GM23248 (cell line): ENCODE results near the gene SPRR5. TPM values are rescaled to one million over a fixed set of nuclear protein-coding genes. Genes with fewer than 3 reads are reported as not detected.

Experiments
- DNase-seq: peaks from one replicate; pipeline ENCODE4 v3.0.0-alpha.2; 2015
- H2AFZ ChIP-seq: fragments of 200-600 bp; sonication (generic); 2 replicates; pipeline ENCODE4 v1.6.1; 2016; ENCODE audit warnings: antibody characterized with exemption
- H3F3A ChIP-seq: fragments of 200-600 bp; sonication (generic); 2 replicates; pipeline ENCODE4 v1.6.1; 2016; ENCODE audit warnings: mild to moderate bottlenecking, antibody characterized with exemption, mixed run types; ENCODE audit not compliant: insufficient read depth
- H3K27ac ChIP-seq: fragments of 200-600 bp; sonication (generic); 2 replicates; pipeline ENCODE4 v1.5.1; 2016; ENCODE audit warnings: mild to moderate bottlenecking
- H3K27me3 ChIP-seq: fragments of 200-600 bp; sonication (generic); replicated peaks from 2 replicates; pipeline ENCODE4 v1.6.1; 2016; ENCODE audit warnings: mild to moderate bottlenecking; ENCODE audit not compliant: insufficient read depth
- H3K36me3 ChIP-seq: fragments of 200-600 bp; sonication (generic); 2 replicates; pipeline ENCODE4 v1.6.1; 2016; ENCODE audit warnings: low read depth, mild to moderate bottlenecking
- H3K4me1 ChIP-seq: fragments of 200-600 bp; sonication (generic); 2 replicates; pipeline ENCODE4 v1.6.1; 2016; ENCODE audit warnings: mild to moderate bottlenecking; ENCODE audit not compliant: insufficient read depth
- H3K4me2 ChIP-seq: fragments of 200-600 bp; sonication (generic); one replicate; pipeline ENCODE4 v1.6.1; 2016; ENCODE audit warnings: mild to moderate bottlenecking; ENCODE audit not compliant: unreplicated experiment
- H3K4me3 ChIP-seq: fragments of 200-600 bp; sonication (generic); 2 replicates; pipeline ENCODE4 v1.5.1; 2016; ENCODE audit warnings: mild to moderate bottlenecking
- H3K79me2 ChIP-seq: fragments of 200-600 bp; sonication (generic); 2 replicates; pipeline ENCODE4 v1.6.1; 2016; ENCODE audit warnings: mild to moderate bottlenecking; ENCODE audit not compliant: insufficient read depth
- H3K9ac ChIP-seq: fragments of 200-600 bp; sonication (generic); 2 replicates; pipeline ENCODE4 v1.6.1; 2016; ENCODE audit warnings: mild to moderate bottlenecking
- H3K9me2 ChIP-seq: fragments of 200-600 bp; sonication (generic); 2 replicates; pipeline ENCODE4 v1.6.1; 2016; ENCODE audit warnings: mixed run types, mild to moderate bottlenecking, moderate library complexity; ENCODE audit not compliant: insufficient read depth
- H3K9me3 ChIP-seq: fragments of 200-600 bp; sonication (generic); one replicate; pipeline ENCODE4 v1.6.1; 2017; ENCODE audit warnings: low read depth
- H4K20me1 ChIP-seq: fragments of 200-600 bp; sonication (generic); 2 replicates; pipeline ENCODE4 v1.6.0; 2016; ENCODE audit not compliant: insufficient read depth
- EZH2 ChIP-seq: fragments of 200-600 bp; sonication (generic); IDR thresholded peaks from 2 replicates; pipeline ENCODE4 v1.6.1; 2018; ENCODE audit warnings: antibody characterized with exemption, mild to moderate bottlenecking; ENCODE audit not compliant: insufficient read depth, poor library complexity, severe bottlenecking
- EZH2phosphoT487 ChIP-seq: fragments of 200-600 bp; sonication (generic); IDR thresholded peaks from 2 replicates; pipeline ENCODE4 v1.6.1; 2018; ENCODE audit warnings: antibody characterized with exemption, moderate library complexity, mild to moderate bottlenecking, low read depth; ENCODE audit not compliant: insufficient read depth
- WGBS, 2 experiments: methylation state at CpG; one replicate each; pipeline ENCODE4 v1.1.6; 2015 to 2017; ENCODE audit warnings: low lambda C conversion rate in 2 of 2, low coverage in 1 of 2; ENCODE audit errors: missing lambda C conversion rate in 2 of 2; 5-methylcytosine and 5-hydroxymethylcytosine counted together
- in situ Hi-C: fragments of 300-500 bp; cut with MboI; formaldehyde crosslinking; loops from 2 replicates; pipeline ENCODE4 v1.15.0; 2020
- polyA plus RNA-seq: library from polyadenylated mRNA; unstranded; fragments of >200 nt; fragmentation: Nextera tagmentation; extraction: Ambion mirVana; gene quantifications from 2 replicates; pipeline ENCODE4 v1.2.1, GENCODE V29; 2016
- total RNA-seq: library from RNA; depleted of rRNA; stranded (reverse); fragments of >200 nt; shearing (Covaris generic); gene quantifications from 2 replicates; pipeline ENCODE4 v1.2.3, GENCODE V29; 2014

Gene SPRR5
- total and polyA plus RNA-seq, 2 experiments from 2014 or later = not detected

GRCh38 chr1:152912471-152912870, 34.5 kb upstream of the SPRR5 start:
- Histone ChIP-seq H3K4me2 (no peak overlapping the region), H3K79me2 (no peaks in the 10 kb centered on the region), H3K4me1 (peaks cover 9% of the 10 kb centered on the region), H3K27ac (no peak overlapping the region), H2AFZ (no peak overlapping the region), H3K9ac (no peak overlapping the region), H3K4me3 (no peak overlapping the region), H3F3A (no peaks in the 10 kb centered on the region), H3K9me3 (no peaks in the 10 kb centered on the region), H3K27me3 (no peaks in the 10 kb centered on the region), H4K20me1 (no peaks in the 10 kb centered on the region), H3K9me2 (no peaks in the 10 kb centered on the region), H3K36me3 (no peaks in the 10 kb centered on the region)
- in situ Hi-C loops = no loop called here
- TF ChIP-seq EZH2phosphoT487 (no peak), EZH2 (no peak)
- WGBS, 2 experiments = 78 to 100% methylated on average over 1 of the region's 1 CpG
- no peak for DNase-seq

DNA sequence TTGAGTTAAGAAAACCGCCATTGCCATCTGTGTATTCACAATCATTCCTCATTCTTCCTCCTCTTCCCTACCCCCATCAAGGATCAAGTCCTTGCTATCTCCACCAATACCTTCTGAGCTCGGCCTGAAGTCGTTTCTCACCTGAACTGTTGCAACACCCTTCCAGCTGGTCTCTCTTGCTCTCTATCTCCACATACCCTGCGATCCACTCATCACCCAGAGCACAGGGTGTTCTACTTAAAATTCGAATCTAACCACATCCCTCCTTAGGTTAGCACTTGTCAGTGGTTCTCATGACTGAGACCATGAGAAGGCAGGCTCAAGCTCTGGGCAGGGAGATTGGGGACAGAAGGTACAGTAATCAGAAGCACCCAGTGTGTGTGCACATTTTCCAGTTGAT, 34.1 kb upstream of the SPRR5 start:
- Histone ChIP-seq H3K4me2 (no peak overlapping the region), H3K9me3 (no peaks in the 10 kb centered on the region), H3K27ac (no peak overlapping the region), H3K79me2 (no peaks in the 10 kb centered on the region), H4K20me1 (no peaks in the 10 kb centered on the region), H3K9me2 (no peaks in the 10 kb centered on the region), H3F3A (no peaks in the 10 kb centered on the region), H3K4me3 (no peak overlapping the region), H2AFZ (no peak overlapping the region), H3K36me3 (no peaks in the 10 kb centered on the region), H3K9ac (no peak overlapping the region), H3K4me1 (peaks cover 5% of the 10 kb centered on the region), H3K27me3 (no peaks in the 10 kb centered on the region)
- WGBS, 2 experiments = 68 to 73% methylated on average over 5 of the region's 5 CpGs
- TF ChIP-seq EZH2phosphoT487 = no peak
- TF ChIP-seq EZH2 = no peak
- no peak for DNase-seq
- in situ Hi-C loops = no loop called here

DNA sequence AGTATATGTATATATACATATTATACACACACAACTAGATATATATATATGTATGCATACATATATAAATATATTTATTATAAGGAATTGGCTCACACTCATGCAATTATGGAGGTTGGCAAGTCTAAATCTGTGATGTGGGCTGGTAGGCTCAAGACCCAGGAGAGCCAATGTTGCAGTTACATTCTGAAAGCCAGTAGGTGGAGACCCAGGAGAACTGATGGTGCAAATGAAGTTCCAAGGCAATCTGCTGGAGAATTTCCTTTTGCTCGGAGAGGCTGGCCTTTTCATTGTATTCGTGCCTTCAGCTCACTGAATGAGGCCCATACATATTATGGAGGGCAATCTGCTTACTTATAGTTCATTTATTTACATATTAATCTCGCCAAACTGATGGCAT, 29.2 kb upstream of the SPRR5 start:
- WGBS, 2 experiments = 17 to 30% methylated on average over 3 of the region's 3 CpGs
- no peak overlapping the region for H3K27ac ChIP-seq
- H3K36me3 ChIP-seq = no peaks in the 10 kb centered on the region
- no peaks in the 10 kb centered on the region for H3K27me3 ChIP-seq
- no peaks in the 10 kb centered on the region for H3K4me1 ChIP-seq
- H3K79me2 ChIP-seq = no peaks in the 10 kb centered on the region
- H3K9me2 ChIP-seq = no peaks in the 10 kb centered on the region
- H3K4me2 ChIP-seq = no peak overlapping the region
- TF ChIP-seq EZH2phosphoT487 = no peak
- no peak for TF ChIP-seq EZH2
- H4K20me1 ChIP-seq = no peaks in the 10 kb centered on the region
- in situ Hi-C loops = no loop called here
- H3K9ac ChIP-seq = no peak overlapping the region
- no peak overlapping the region for H2AFZ ChIP-seq
- no peaks in the 10 kb centered on the region for H3K9me3 ChIP-seq
- no peak overlapping the region for H3K4me3 ChIP-seq
- peak; percentile 20 for DNase-seq
- H3F3A ChIP-seq = no peaks in the 10 kb centered on the region

DNA sequence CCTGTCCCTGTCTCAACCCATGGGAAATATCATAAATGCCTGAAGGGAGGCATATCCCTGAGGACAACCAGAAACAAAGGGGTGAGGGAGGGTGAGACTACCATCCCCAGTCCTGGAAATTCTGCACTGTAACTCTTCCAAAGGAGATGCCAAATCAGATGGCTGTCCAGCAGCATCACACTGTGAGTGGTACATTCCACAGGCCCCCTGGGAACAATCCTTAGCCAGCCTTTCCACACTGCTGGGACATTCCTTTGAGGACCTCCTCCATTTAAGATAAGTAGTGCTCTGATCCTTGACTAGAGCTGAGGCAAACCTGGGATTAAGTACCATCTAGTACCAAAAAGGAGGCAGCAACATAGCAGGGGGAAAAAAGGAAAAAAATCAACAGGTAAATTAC, 27.9 kb upstream of the SPRR5 start:
- Histone ChIP-seq H3K9ac (no peak overlapping the region), H3K79me2 (no peaks in the 10 kb centered on the region), H3K4me1 (no peaks in the 10 kb centered on the region), H3K4me2 (no peak overlapping the region), H3K9me2 (no peaks in the 10 kb centered on the region), H3F3A (no peaks in the 10 kb centered on the region), H3K27me3 (no peaks in the 10 kb centered on the region), H3K36me3 (no peaks in the 10 kb centered on the region), H3K4me3 (no peak overlapping the region), H3K27ac (no peak overlapping the region), H4K20me1 (no peaks in the 10 kb centered on the region), H3K9me3 (no peaks in the 10 kb centered on the region), H2AFZ (no peak overlapping the region)
- peak; percentile 22 for DNase-seq
- TF ChIP-seq EZH2 (no peak), EZH2phosphoT487 (no peak)
- in situ Hi-C loops = no loop called here

- Histone ChIP-seq H3K4me2 (no peak overlapping the region), H3K9me3 (no peaks in the 10 kb centered on the region), H3K9me2 (no peaks in the 10 kb centered on the region), H4K20me1 (no peaks in the 10 kb centered on the region), H3K79me2 (no peaks in the 10 kb centered on the region), H3K4me1 (no peaks in the 10 kb centered on the region), H2AFZ (no peak overlapping the region), H3K4me3 (no peak overlapping the region), H3K9ac (no peak overlapping the region), H3F3A (no peaks in the 10 kb centered on the region), H3K27ac (no peak overlapping the region), H3K36me3 (no peaks in the 10 kb centered on the region), H3K27me3 (no peaks in the 10 kb centered on the region)
- TF ChIP-seq EZH2 (no peak), EZH2phosphoT487 (no peak)
- DNase-seq = no peak
- 29 to 33% methylated on average over 2 of the region's 2 CpGs for WGBS, 2 experiments
- in situ Hi-C loops = no loop called here
Measured at GRCh38 chr1:152924191-152924590, 22.8 kb upstream of the SPRR5 start.
